Colonic mucosa (tissue), 4 donors: ENCODE measurements around the gene MRPL58. TPM values are rescaled to one million over a fixed set of nuclear protein-coding genes. Genes with fewer than 3 reads are reported as not detected.
A peak's percentile ranks its signal among the peaks of the same experiment; 100 is the strongest.

ENCODE experiments used
- DNase-seq: peaks from one replicate; pipeline ENCODE4 v3.0.0-alpha.2; 2020
- H3K27ac ChIP-seq: fragments of 200-600 bp; one replicate; pipeline ENCODE4 v1.8.0; 2021
- H3K27me3 ChIP-seq: fragments of 200-600 bp; one replicate; pipeline ENCODE4 v1.8.0; 2021
- H3K36me3 ChIP-seq: fragments of 200-600 bp; one replicate; pipeline ENCODE4 v1.8.0; 2021
- H3K4me1 ChIP-seq: fragments of 200-600 bp; one replicate; pipeline ENCODE4 v1.8.0; 2021; ENCODE audit warnings: mild to moderate bottlenecking
- H3K4me3 ChIP-seq: fragments of 200-600 bp; one replicate; pipeline ENCODE4 v1.8.0; 2021
- H3K9ac ChIP-seq, 2 donors: one replicate each; pipeline ENCODE4 v1.7.0; 2013; ENCODE audit warnings: control low read depth in 2 of 2, low read depth in 2 of 2, low read length in 2 of 2
- H3K9me3 ChIP-seq: fragments of 200-600 bp; one replicate; pipeline ENCODE4 v1.8.0; 2021
- intact Hi-C: fragments of 100-400 bp; cut with DNase I; formaldehyde crosslinking; loops from one replicate; pipeline ENCODE4 v1.14.1; 2022
- total RNA-seq, 2 donors: library from RNA; stranded (reverse); fragmentation: NEBNext Ultra II Directional in 1 of 2; extraction: Animal tissue kit (Norgen Biotek cat#: 25700) in 1 of 2; gene quantifications; one replicate each; pipeline ENCODE4 v1.2.1, GENCODE V29; 2021
- TF ChIP-seq, protein P1 (sequence below): fragments of 200-600 bp; IDR thresholded peaks from one replicate; pipeline ENCODE4 v1.8.0; 2022; ENCODE audit warnings: antibody characterized with exemption, mild to moderate bottlenecking
- donor health status: healthy.
- donor health status: DM: no; HTN: no; CAD: no.
- donor health status: DM: no; HTN: no; CAD: no.

The MRPL58 gene
- total RNA-seq, 2 donors from 2014 or later, result 27.2 to 50.1 TPM

DNA sequence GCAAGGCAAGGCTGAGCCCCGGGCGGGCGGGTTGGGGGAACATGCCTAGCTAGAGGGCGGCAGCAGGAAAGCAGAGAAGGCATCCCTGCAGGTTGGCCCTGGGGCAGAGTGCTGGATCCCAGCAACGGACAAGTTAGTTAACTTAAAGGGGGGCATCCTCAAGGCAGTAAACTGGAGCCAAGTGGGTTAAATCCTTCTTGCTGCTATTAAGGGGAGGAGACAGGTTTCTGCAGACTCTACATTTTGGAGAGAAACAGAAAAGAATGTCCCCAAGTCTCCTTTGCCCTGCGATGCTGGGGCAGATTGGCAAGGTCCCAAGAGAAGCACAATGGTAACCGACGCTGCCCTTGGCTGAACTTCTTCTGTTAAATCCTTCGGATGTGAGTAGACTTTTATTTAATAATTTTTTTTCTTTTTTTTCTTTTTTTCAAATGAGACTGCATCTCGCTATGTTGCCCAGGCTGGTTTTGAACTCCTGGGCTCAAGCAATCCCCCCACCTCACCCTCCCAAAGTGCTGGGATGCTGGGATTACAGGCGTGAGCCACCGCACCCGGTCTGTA lies 20.3 kb downstream of the MRPL58 start:
- H3K9me3 ChIP-seq, result no peaks in the 10 kb centered on the region
- peaks cover 3% of the 10 kb centered on the region for H3K4me1 ChIP-seq
- peak overlapping the region; percentile 14 to 87 for H3K9ac ChIP-seq
- H3K36me3 ChIP-seq, result no peaks in the 10 kb centered on the region
- no peaks in the 10 kb centered on the region for H3K27me3 ChIP-seq
- peak; percentile 38 for DNase-seq
- TF ChIP-seq, protein P1, sequence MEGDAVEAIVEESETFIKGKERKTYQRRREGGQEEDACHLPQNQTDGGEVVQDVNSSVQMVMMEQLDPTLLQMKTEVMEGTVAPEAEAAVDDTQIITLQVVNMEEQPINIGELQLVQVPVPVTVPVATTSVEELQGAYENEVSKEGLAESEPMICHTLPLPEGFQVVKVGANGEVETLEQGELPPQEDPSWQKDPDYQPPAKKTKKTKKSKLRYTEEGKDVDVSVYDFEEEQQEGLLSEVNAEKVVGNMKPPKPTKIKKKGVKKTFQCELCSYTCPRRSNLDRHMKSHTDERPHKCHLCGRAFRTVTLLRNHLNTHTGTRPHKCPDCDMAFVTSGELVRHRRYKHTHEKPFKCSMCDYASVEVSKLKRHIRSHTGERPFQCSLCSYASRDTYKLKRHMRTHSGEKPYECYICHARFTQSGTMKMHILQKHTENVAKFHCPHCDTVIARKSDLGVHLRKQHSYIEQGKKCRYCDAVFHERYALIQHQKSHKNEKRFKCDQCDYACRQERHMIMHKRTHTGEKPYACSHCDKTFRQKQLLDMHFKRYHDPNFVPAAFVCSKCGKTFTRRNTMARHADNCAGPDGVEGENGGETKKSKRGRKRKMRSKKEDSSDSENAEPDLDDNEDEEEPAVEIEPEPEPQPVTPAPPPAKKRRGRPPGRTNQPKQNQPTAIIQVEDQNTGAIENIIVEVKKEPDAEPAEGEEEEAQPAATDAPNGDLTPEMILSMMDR, result no peak
- H3K4me3 ChIP-seq, result no peak overlapping the region
- H3K27ac ChIP-seq, result peak overlapping the region; percentile 32
- intact Hi-C loops, result no loop called here

DNA sequence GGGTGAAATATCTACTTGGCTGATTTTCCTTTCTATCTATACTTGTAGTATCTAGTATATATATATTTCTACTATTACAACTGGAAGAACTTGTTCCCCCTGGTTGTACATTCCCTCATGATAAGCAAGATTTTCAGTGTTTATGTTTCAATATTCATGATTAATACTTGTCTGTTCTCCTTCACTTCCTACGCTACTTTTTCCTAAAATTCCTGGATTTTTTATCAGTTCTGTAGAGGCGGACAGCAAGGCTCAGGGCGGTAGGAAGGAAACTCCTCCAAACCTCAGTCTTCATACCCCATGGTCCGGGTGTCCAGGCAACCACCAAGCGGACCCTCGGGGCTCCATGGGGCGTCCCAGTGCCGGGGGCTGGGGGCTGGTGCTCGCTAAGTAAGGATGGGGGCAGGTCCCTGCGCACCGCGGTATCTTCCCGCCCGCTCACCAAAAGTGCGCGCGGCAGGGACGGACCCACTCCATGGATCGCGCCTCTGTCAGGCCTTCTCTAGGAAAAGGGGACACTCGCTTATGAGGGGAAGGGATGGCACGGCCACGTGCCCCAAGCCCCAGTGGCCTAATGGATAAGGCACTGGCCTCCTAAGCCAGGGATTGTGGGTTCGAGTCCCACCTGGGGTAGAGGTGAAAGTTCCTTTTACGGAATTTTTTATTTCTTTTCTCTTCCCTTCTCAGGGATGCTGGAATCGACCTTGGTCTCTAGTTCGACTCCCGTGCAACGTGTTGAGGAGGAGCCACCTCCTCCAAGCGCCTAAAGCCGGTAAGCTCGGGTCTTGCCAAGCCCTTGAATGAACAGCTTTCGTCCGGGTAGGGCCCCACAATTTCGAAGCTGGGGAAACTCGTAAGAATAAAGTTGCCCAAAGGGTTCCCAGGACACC lies 21.1 kb downstream of the MRPL58 start:
- Histone ChIP-seq H3K36me3 (peaks cover 4% of the 10 kb centered on the region), H3K27ac (peak overlapping the region; percentile 72), H3K27me3 (no peaks in the 10 kb centered on the region), H3K9ac (peak overlapping the region; percentile 56 to 87), H3K4me3 (peak overlapping the region; percentile 58), H3K4me1 (peaks cover 3% of the 10 kb centered on the region), H3K9me3 (no peaks in the 10 kb centered on the region)
- DNase-seq, result peak; percentile 98
- intact Hi-C loops, result no loop called here
- TF ChIP-seq, protein P1, result no peak

DNA sequence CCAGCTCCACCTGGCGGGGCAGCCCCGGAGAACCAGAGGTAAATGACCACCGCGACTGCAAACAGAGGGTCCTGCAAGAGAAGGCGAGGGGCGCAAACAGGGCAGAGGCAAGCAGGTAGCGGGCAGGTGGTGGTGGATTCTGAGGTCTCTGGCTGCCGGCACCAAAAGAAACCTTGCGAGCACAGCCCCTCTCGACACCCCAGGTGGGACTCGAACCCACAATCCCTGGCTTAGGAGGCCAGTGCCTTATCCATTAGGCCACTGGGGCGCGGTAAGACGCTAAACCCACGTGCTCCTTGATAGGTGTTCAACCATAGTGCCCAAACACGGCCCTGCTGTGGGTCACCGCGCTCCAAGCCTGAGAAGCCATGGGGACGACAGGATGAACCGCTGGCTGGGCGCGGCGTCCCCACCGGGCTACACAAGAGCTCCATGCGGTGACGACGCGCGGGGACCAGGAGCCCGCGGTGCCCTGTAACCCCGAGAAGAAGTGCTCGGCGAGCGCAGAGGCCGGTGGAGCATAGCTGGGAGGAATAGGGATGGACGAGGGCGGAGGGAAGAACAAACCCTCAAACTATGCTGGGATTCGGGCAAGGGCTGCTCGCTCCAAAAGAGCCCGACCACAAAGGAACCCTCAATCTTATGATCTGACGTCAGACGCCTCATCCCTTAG lies 21.9 kb downstream of the MRPL58 start:
- intact Hi-C loops, result no loop called here
- peak; percentile 94 for DNase-seq
- peak overlapping the region; percentile 58 for H3K4me3 ChIP-seq
- H3K9me3 ChIP-seq, result no peaks in the 10 kb centered on the region
- peak overlapping the region; percentile 72 for H3K27ac ChIP-seq
- H3K4me1 ChIP-seq, result peaks cover 3% of the 10 kb centered on the region
- H3K36me3 ChIP-seq, result peaks cover 9% of the 10 kb centered on the region
- no peaks in the 10 kb centered on the region for H3K27me3 ChIP-seq
- H3K9ac ChIP-seq, result peak overlapping the region; percentile 48 to 87
- TF ChIP-seq, protein P1, result no peak

DNA sequence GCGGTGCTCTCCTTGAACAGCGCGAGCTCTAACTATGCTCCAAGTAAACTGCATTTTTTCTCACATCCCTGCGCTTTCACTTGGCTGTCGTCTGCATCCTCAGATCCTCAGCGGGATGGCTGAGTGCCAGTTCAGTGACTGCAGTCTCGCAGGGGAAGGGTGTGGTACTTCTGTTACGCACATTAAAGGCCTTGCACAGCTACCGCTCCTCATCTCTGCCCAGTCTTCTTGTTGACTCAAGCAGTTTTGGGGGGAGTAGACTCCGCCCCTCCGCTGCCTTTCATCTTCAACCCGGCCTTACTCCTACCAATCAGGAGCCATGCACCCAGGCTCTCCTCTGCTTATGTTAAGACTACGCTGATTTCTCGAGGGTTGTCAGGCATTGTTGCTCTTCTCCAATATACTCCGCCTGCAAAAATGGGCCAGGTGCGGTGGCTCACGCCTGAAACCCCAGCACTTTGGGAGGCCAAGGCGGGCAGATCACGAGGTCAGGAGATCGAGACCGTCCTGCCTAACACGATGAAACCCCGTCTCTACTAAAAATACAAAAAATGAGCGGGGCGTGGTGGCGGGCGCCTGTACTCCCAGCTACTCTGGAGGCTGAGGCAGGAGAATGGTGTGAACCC lies 24.3 kb downstream of the MRPL58 start:
- no peak overlapping the region for H3K4me3 ChIP-seq
- no peaks in the 10 kb centered on the region for H3K9me3 ChIP-seq
- peaks cover 21% of the 10 kb centered on the region for H3K36me3 ChIP-seq
- H3K27me3 ChIP-seq, result no peaks in the 10 kb centered on the region
- peaks cover 3% of the 10 kb centered on the region for H3K4me1 ChIP-seq
- intact Hi-C loops, result no loop called here
- TF ChIP-seq, protein P1, result no peak
- DNase-seq, result peak; percentile 92
- peak overlapping the region; percentile 72 for H3K27ac ChIP-seq
- peak overlapping the region in 1 of 2 donors; percentile 49 for H3K9ac ChIP-seq

DNA sequence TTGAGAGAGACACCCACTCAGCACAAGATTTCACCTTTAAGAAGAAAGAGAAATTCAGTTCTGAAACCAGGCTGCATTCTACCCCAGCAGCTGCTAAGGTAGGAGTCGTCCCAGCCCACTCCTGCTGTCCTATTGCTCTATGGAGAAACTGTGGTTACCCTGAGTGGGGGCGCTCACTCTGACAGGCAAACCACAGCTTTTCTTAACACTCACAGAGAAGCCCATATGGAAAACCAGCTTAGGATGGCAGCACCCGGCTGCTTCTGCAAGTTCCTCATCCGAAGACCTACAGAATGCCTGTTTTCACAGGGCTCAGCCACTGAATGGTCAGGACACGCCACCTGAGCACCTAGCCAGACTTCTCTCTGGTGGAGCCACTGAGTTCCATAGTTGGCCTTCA lies 26.8 kb downstream of the MRPL58 start:
- Histone ChIP-seq H3K27me3 (no peaks in the 10 kb centered on the region), H3K9ac (no peak overlapping the region), H3K4me1 (no peaks in the 10 kb centered on the region), H3K4me3 (no peak overlapping the region), H3K9me3 (no peaks in the 10 kb centered on the region), H3K36me3 (peaks cover 21% of the 10 kb centered on the region), H3K27ac (no peak overlapping the region)
- no peak for DNase-seq
- intact Hi-C loops, result no loop called here
- TF ChIP-seq, protein P1, result no peak
